ENCODE measurements around the gene CUL2.

The CUL2 gene

DNA sequence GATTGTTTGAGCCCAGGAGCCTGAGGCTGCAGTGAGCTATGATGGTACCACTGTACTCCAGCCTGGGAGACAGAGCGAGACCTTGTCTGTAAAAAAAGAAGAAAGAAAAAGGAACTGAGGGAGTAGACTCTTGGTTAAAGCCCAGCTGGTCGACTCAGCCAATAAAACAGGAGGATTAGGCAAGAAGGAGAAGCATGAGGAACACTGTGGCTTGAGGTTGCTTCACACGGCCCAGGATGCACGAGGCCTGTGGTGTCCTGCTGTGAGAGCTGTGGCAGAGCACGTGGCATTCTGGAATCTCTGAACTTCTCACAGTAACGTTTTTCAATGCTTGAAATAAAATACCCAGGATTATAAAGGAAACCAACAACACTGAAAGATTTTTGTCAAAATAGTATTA is 93.3 kb downstream of the CUL2 start:
- no peak for TF ChIP-seq EZH2 (IDR thresholded peaks at IDR 0.05; ENCODE audit: borderline replicate concordance, low read depth, low read length, severe bottlenecking)
- no peak for TF ChIP-seq CTCF (IDR thresholded peaks at IDR 0.05; ENCODE audit: borderline replicate concordance, extremely low read depth, low read length, poor library complexity, severe bottlenecking)
- H3K27ac ChIP-seq (ENCODE audit: low read length): no peak overlapping the region
- no peak overlapping the region for H3K4me3 ChIP-seq (ENCODE audit: low read depth in 1 of 2, low read length in 2 of 2)
- ATAC-seq (ENCODE audit: insufficient read depth, low read depth) (peak; percentile 61; the same call in 1 of the 3 replicates), DNase-seq (no peak)
- H3K36me3 ChIP-seq (ENCODE audit: insufficient read depth, low read length): no peaks in the 10 kb centered on the region
- no peaks in the 10 kb centered on the region for H4K20me1 ChIP-seq (ENCODE audit: insufficient read depth, low read length)
- no peak overlapping the region for H3K9ac ChIP-seq (ENCODE audit: low read depth, low read length)
- H3K4me2 ChIP-seq (ENCODE audit: insufficient read depth, low read length): no peak overlapping the region
- H2AFZ ChIP-seq (ENCODE audit: low read depth, low read length): no peak overlapping the region
- no peaks in the 10 kb centered on the region for H3K9me3 ChIP-seq (ENCODE audit: insufficient read depth, low read length, severe bottlenecking)
- no peaks in the 10 kb centered on the region for H3K79me2 ChIP-seq (ENCODE audit: insufficient read depth, low read length)
- H3K4me1 ChIP-seq (ENCODE audit: insufficient read depth, low read length): peaks cover 4% of the 10 kb centered on the region
- no peaks in the 10 kb centered on the region for H3K27me3 ChIP-seq (ENCODE audit: insufficient read depth, low read length, poor library complexity)

DNA sequence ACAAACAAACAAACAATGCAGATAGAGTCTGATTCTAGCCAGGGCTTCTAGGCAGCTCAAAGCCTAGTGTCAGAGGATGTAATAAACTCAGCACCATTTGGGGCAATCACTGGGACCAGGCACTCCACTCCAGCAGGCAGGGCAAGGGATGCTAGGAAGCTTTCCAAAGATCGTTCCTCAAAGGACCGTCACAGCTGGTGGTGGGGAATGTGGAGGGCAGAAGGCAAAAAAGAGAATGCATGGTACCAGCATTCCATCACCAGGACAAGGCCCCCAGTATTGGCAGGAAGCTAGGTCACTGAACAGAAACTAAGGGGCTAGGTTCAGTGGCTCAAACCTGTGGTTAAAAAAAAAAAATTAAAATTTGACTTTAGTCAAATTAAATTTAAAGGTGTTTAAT is 94.2 kb downstream of the CUL2 start:
- Histone ChIP-seq H3K4me2 (ENCODE audit: insufficient read depth, low read length) (no peak overlapping the region), H2AFZ (ENCODE audit: low read depth, low read length) (no peak overlapping the region), H3K4me3 (ENCODE audit: low read depth in 1 of 2, low read length in 2 of 2) (no peak overlapping the region), H3K27ac (ENCODE audit: low read length) (no peak overlapping the region), H3K4me1 (ENCODE audit: insufficient read depth, low read length) (peaks cover 4% of the 10 kb centered on the region), H3K79me2 (ENCODE audit: insufficient read depth, low read length) (no peaks in the 10 kb centered on the region), H3K9me3 (ENCODE audit: insufficient read depth, low read length, severe bottlenecking) (no peaks in the 10 kb centered on the region), H3K9ac (ENCODE audit: low read depth, low read length) (no peak overlapping the region), H4K20me1 (ENCODE audit: insufficient read depth, low read length) (no peaks in the 10 kb centered on the region), H3K27me3 (ENCODE audit: insufficient read depth, low read length, poor library complexity) (no peaks in the 10 kb centered on the region), H3K36me3 (ENCODE audit: insufficient read depth, low read length) (no peaks in the 10 kb centered on the region)
- no peak for ATAC-seq (ENCODE audit: insufficient read depth, low read depth)
- no peak for DNase-seq
- TF ChIP-seq EZH2 (IDR thresholded peaks at IDR 0.05; ENCODE audit: borderline replicate concordance, low read depth, low read length, severe bottlenecking) (no peak), CTCF (IDR thresholded peaks at IDR 0.05; ENCODE audit: borderline replicate concordance, extremely low read depth, low read length, poor library complexity, severe bottlenecking) (no peak)

DNA sequence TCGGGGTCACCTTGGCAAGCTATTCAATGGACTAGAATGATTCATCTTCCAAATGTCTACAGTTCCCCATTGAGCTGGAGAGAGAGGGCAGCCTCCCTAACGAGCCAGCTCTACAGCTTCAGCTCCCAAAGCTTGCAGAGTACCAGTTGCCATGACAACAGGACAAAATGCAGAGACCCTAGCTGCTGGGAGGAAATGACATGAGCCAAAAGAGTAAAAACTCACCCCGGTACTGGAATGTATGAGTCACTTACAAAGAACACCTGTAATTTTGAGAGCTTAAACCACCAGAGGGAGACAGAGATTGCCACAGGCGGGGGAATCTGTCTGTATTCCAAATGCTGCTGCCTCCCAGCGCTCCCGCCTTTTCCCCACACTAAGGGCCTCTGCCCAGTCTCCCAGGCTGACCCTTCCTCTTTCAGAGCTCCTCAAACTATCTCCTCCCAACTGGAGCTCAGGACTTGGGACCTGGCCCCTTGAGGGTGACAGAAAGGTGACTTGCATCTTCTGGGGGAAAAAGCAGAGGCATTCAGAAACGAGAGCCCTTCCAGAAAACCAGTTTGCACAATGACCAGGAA is 95.5 kb downstream of the CUL2 start:
- no peaks in the 10 kb centered on the region for H3K9me3 ChIP-seq (ENCODE audit: insufficient read depth, low read length, severe bottlenecking)
- H3K27me3 ChIP-seq (ENCODE audit: insufficient read depth, low read length, poor library complexity): no peaks in the 10 kb centered on the region
- H3K36me3 ChIP-seq (ENCODE audit: insufficient read depth, low read length): no peaks in the 10 kb centered on the region
- no peaks in the 10 kb centered on the region for H4K20me1 ChIP-seq (ENCODE audit: insufficient read depth, low read length)
- no peak overlapping the region for H3K4me2 ChIP-seq (ENCODE audit: insufficient read depth, low read length)
- peak; percentile 73 for TF ChIP-seq CTCF (IDR thresholded peaks at IDR 0.05; ENCODE audit: borderline replicate concordance, extremely low read depth, low read length, poor library complexity, severe bottlenecking)
- TF ChIP-seq EZH2 (IDR thresholded peaks at IDR 0.05; ENCODE audit: borderline replicate concordance, low read depth, low read length, severe bottlenecking): no peak
- H3K4me3 ChIP-seq (ENCODE audit: low read depth in 1 of 2, low read length in 2 of 2): no peak overlapping the region
- no peak overlapping the region for H3K27ac ChIP-seq (ENCODE audit: low read length)
- peak; percentile 86 for ATAC-seq (ENCODE audit: insufficient read depth, low read depth)
- no peak overlapping the region for H3K9ac ChIP-seq (ENCODE audit: low read depth, low read length)
- H3K4me1 ChIP-seq (ENCODE audit: insufficient read depth, low read length): peaks cover 4% of the 10 kb centered on the region
- no peaks in the 10 kb centered on the region for H3K79me2 ChIP-seq (ENCODE audit: insufficient read depth, low read length)
- peak overlapping the region; percentile 36; the same call in 1 of the 2 replicates for H2AFZ ChIP-seq (ENCODE audit: low read depth, low read length)
- DNase-seq: peak; percentile 55
